Spleen (tissue), 7 donors: ENCODE results near the gene ACOX2.

Experiments used
- CTCF ChIP-seq, 11 experiments: fragments of 200-600 bp in 7 of 11; fragments of 450-650 bp in 4 of 11; sonication (generic) in 4 of 11; IDR thresholded peaks in 8 of 11; conservative IDR thresholded peaks in 3 of 11; 1 replicate in 7 of 11; 2 replicates in 4 of 11; pipeline versions ENCODE4 v1.4.0 to v1.8.0; 2016 to 2021; ENCODE audit warnings: antibody characterized with exemption in 11 of 11, inconsistent platforms in 4 of 11, mild to moderate bottlenecking in 1 of 11
- POLR2A ChIP-seq, 3 donors: fragments of 450-650 bp; IDR thresholded peaks; one replicate each; pipeline ENCODE4 v1.5.1; 2017; ENCODE audit warnings: antibody characterized with exemption in 3 of 3, mild to moderate bottlenecking in 1 of 3
- POLR2AphosphoS5 ChIP-seq, 3 donors: sonication (generic); formaldehyde crosslinking; IDR thresholded peaks; one replicate each; pipeline ENCODE4 v1.5.1; 2017; ENCODE audit warnings: antibody characterized with exemption in 3 of 3
- donor health status: DM: no; HTN: no; CAD: no; lungs with moderate emphysema.
- donor health status: DM: no; HTN: no; CAD: no.
- donor health status: DM: no; HTN: no; CAD: no.

DNA sequence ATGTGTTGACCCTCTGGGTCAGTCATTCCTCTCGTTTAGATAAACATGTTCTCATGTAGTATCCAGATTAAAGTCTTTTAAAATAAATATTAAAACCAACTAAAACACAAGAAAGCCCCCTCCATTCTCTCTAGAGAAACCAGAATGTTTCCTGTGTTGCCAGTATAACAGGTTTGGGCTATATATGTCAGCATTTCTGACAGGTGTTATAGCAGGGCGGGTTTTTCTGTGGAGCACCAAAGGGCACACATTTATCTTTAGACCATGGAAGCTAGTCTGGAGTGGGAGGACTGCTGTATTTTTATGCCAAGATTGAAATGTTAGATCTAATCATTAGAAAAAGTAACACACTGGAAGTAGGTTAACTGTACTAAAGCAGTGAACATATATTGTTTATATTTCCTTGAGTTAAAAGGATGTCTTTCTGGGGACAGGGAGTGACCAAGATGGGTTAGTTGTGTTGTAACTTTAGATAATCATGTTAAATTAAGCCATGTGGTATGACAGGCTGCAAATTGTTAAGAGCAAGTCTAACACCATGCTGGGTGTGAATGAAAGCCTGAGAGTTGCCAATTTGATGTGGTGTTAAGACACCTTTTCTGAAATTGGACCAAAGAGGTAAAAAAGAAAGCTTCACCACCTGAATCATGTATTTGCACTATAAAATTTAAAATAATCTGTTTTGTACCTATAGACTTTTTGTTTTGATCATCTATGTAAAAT lies 29.5 kb downstream of the ACOX2 start:
- TF ChIP-seq CTCF (IDR thresholded peaks at IDR 0.05 in 8 of 11, conservative IDR thresholded peaks at IDR 0.05 in 3 of 11) (no peak), POLR2A (IDR thresholded peaks at IDR 0.05) (no peak), POLR2AphosphoS5 (IDR thresholded peaks at IDR 0.05) (no peak)
